IMR-90 (cell line): Measurements from ENCODE around the gene GABBR2. TPM values are rescaled to one million over a fixed set of nuclear protein-coding genes. Genes with fewer than 3 reads are reported as not detected.

Experiments used
- ATAC-seq: fragments of 200-7000 bp; cut with Tn5 transposase; 2 replicates; pipeline ENCODE4 v1.9.1; 2020; ENCODE audit warnings: low read depth, mild to moderate bottlenecking, moderate library complexity
- BruUV-seq: library from RNA; stranded (reverse); fragments of 400-500 nt; replicated peaks from 2 replicates; lab custom pipeline; 2021; lab: Mats Ljungman, UMichigan
- CTCF ChIA-PET: fragments of 300-600 bp; formaldehyde crosslinking; extraction: SDS; loops from one replicate; lab custom pipeline; 2021; ENCODE audit warnings: antibody characterized with exemption; lab: Yijun Ruan, JAX
- POLR2A ChIA-PET: fragments of 300-600 bp; sonication (Branson Sonifier 250); formaldehyde crosslinking; loops from one replicate; lab custom pipeline; 2022; ENCODE audit warnings: antibody characterized with exemption; ENCODE audit not compliant: unreplicated experiment; lab: Charles Lee
- DNase-seq: peaks from one replicate; pipeline ENCODE4 v3.0.0; 2013
- H2AFZ ChIP-seq: replicated peaks from 2 replicates; pipeline ENCODE3; 2013; ENCODE audit warnings: low read length, mild to moderate bottlenecking; ENCODE audit not compliant: poor library complexity
- H2AK5ac ChIP-seq: 2 replicates; pipeline ENCODE4 v1.6.1; 2013; ENCODE audit warnings: low read depth, low read length, inconsistent platforms
- H2AK9ac ChIP-seq: replicated peaks from 2 replicates; pipeline ENCODE3; 2013; ENCODE audit warnings: mild to moderate bottlenecking, low read depth, low read length, moderate library complexity; ENCODE audit not compliant: poor library complexity
- H2BK120ac ChIP-seq: 2 replicates; pipeline ENCODE4 v1.6.1; 2013; ENCODE audit warnings: low read depth, low read length, inconsistent platforms
- H2BK15ac ChIP-seq: 3 replicates; pipeline ENCODE4 v1.6.1; 2013; ENCODE audit warnings: low read depth, low read length, inconsistent platforms
- H2BK20ac ChIP-seq: 2 replicates; pipeline ENCODE4 v1.6.1; 2013; ENCODE audit warnings: low read depth, mild to moderate bottlenecking, inconsistent platforms, low read length, moderate library complexity
- H2BK5ac ChIP-seq: 2 replicates; pipeline ENCODE4 v1.6.1; 2013; ENCODE audit warnings: mild to moderate bottlenecking, low read depth, low read length, inconsistent platforms; ENCODE audit not compliant: poor library complexity, severe bottlenecking
- H3K14ac ChIP-seq: replicated peaks from 2 replicates; pipeline ENCODE4 v1.6.1; 2013; ENCODE audit warnings: low read depth, low read length, inconsistent platforms
- H3K18ac ChIP-seq: 2 replicates; pipeline ENCODE4 v1.6.1; 2013; ENCODE audit warnings: low read depth, low read length, control low read depth
- H3K23ac ChIP-seq: 2 replicates; pipeline ENCODE4 v1.6.1; 2013; ENCODE audit warnings: low read depth, low read length, inconsistent platforms
- H3K27ac ChIP-seq: 2 replicates; pipeline ENCODE4 v1.5.1; 2013; ENCODE audit warnings: mild to moderate bottlenecking, control low read depth, low read length; ENCODE audit not compliant: insufficient read depth
- H3K27me3 ChIP-seq: 2 replicates; pipeline ENCODE4 v1.6.1; 2013; ENCODE audit warnings: low read length; ENCODE audit not compliant: control insufficient read depth, insufficient read depth
- H3K36me3 ChIP-seq: 2 replicates; pipeline ENCODE4 v1.6.1; 2013; ENCODE audit warnings: low read length, mixed read lengths; ENCODE audit not compliant: control insufficient read depth, insufficient read depth
- H3K4ac ChIP-seq: 2 replicates; pipeline ENCODE4 v1.6.1; 2013; ENCODE audit warnings: low read depth, low read length, inconsistent platforms
- H3K4me1 ChIP-seq: 2 replicates; pipeline ENCODE4 v1.6.1; 2013; ENCODE audit warnings: low read length, mixed read lengths; ENCODE audit not compliant: control insufficient read depth, insufficient read depth
- H3K4me2 ChIP-seq: 2 replicates; pipeline ENCODE4 v1.6.1; 2013; ENCODE audit warnings: low read depth, mild to moderate bottlenecking, control low read depth, low read length, moderate library complexity
- H3K4me3 ChIP-seq: 2 replicates; pipeline ENCODE4 v1.5.1; 2013; ENCODE audit warnings: low read depth, mild to moderate bottlenecking, control low read depth, low read length, moderate library complexity; ENCODE audit not compliant: insufficient read depth
- H3K56ac ChIP-seq: 2 replicates; pipeline ENCODE4 v1.6.1; 2013; ENCODE audit warnings: low read length, inconsistent platforms; ENCODE audit not compliant: insufficient read depth; ENCODE audit errors: extremely low read depth
- H3K79me1 ChIP-seq, 2 experiments: 2 replicates each; pipeline ENCODE4 v1.6.1; 2013; ENCODE audit warnings: low read length in 2 of 2, inconsistent platforms in 1 of 2, low read depth in 1 of 2
- H3K9ac ChIP-seq: 2 replicates; pipeline ENCODE4 v1.6.1; 2013; ENCODE audit warnings: low read depth, low read length, control low read depth
- H3K9me1 ChIP-seq: 2 replicates; pipeline ENCODE4 v1.6.1; 2013; ENCODE audit warnings: low read length, inconsistent platforms; ENCODE audit not compliant: insufficient read depth
- H3K9me3 ChIP-seq: 2 replicates; pipeline ENCODE4 v1.6.1; 2013; ENCODE audit warnings: low read length; ENCODE audit not compliant: control insufficient read depth, insufficient read depth
- H4K20me1 ChIP-seq: 2 replicates; pipeline ENCODE4 v1.6.1; 2013; ENCODE audit warnings: low read length, inconsistent platforms; ENCODE audit not compliant: insufficient read depth
- H4K5ac ChIP-seq: 2 replicates; pipeline ENCODE4 v1.6.1; 2013; ENCODE audit warnings: mild to moderate bottlenecking, low read depth, low read length, control low read depth
- H4K8ac ChIP-seq, 2 experiments: 2 replicates each; pipeline ENCODE4 v1.6.1; 2013; ENCODE audit warnings: low read depth in 2 of 2, low read length in 2 of 2, control low read depth in 1 of 2, inconsistent platforms in 1 of 2
- H4K91ac ChIP-seq: 2 replicates; pipeline ENCODE4 v1.6.1; 2013; ENCODE audit warnings: low read depth, low read length, inconsistent platforms; ENCODE audit not compliant: insufficient read depth
- CEBPB ChIP-seq: IDR thresholded peaks from 2 replicates; pipeline ENCODE4 v1.6.1; 2012; ENCODE audit warnings: low read depth, low read length, improper control_type of control experiment
- FOS ChIP-seq: fragments of 150-350 bp; IDR thresholded peaks from 2 replicates; pipeline ENCODE4 v1.6.1; 2016; ENCODE audit warnings: low read depth, low read length
- WGBS, 2 experiments: methylation state at CpG; one replicate each; pipeline versions ENCODE4 v1.1.5 to v1.1.7; 2013; ENCODE audit warnings: missing lambda C conversion rate in 2 of 2; ENCODE audit not compliant: insufficient read length in 1 of 2; ENCODE audit errors: extremely low coverage in 2 of 2; 5-methylcytosine and 5-hydroxymethylcytosine counted together
- dilution Hi-C: fragments of 300-500 bp; cut with HindIII; formaldehyde crosslinking; loops from one replicate; pipeline ENCODE4 v1.14.3; 2018; ENCODE audit warnings: low sequenced_read_pairs; ENCODE audit not compliant: unreplicated experiment
- in situ Hi-C: fragments of 300-500 bp; cut with MboI; formaldehyde crosslinking; loops from 3 replicates; pipeline ENCODE4 v1.14.3; 2019; ENCODE audit warnings: low sequenced_read_pairs, inconsistent platforms, mixed read lengths
- intact Hi-C: fragments of 100-400 bp; cut with micrococcal nuclease; formaldehyde crosslinking; loops from 2 replicates; pipeline ENCODE4 v1.10.0; 2022
- polyA plus RNA-seq, 3 experiments: library from polyadenylated mRNA; depleted of rRNA; stranded (reverse); fragments of >200 nt; gene quantifications; 2 replicates each; pipeline ENCODE4 v1.2.3, GENCODE V29; 2012; ENCODE audit warnings: low replicate concordance in 1 of 3
- total RNA-seq: library from RNA; depleted of rRNA; stranded (reverse); fragments of >200 nt; gene quantifications from 2 replicates; pipeline ENCODE4 v1.2.3, GENCODE V29; 2012
- TF ChIP-seq, protein P1 (sequence below): conservative IDR thresholded peaks from 2 replicates; pipeline ENCODE4 v1.5.1; 2012; ENCODE audit warnings: mild to moderate bottlenecking, low read depth, low read length, improper control_type of control experiment

The GABBR2 gene
- total and polyA plus RNA-seq, 2 of the 4 experiments (the other 2 are of a cell fraction), result 14.2 to 20.3 TPM

DNA sequence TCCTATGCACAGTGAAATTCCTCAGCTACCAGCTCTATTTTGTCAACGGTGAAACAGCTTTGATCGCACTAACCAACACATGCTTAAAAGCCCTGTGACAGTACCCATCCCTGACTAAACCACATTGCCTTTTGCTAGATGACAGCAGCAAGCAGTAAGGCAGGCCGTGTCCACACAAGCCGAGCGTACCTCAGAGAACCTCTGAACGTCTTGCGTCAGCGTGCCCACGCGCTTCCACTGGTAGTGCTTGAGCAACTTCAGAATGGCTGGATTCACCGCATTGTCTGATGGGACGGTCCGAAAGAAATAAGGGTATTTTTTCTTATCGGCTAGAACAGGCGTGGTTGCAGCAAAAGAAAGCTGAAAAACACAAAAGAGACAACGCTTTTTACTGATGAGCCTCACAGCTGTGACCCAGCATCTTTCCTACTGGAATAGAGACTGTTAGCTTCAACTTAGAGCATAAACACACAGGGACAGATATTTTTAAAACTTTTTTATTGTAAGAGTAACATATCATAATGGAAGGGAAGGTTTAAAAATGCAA is 167.0 kb downstream of the GABBR2 start:
- POLR2A ChIA-PET, result no interaction called here
- Histone ChIP-seq H2BK5ac (no peak overlapping the region), H3K18ac (no peak overlapping the region), H2AK5ac (no peak overlapping the region), H3K9me3 (no peaks in the 10 kb centered on the region), H3K4me3 (no peak overlapping the region), H3K79me1 (peaks cover 0 to 17% of the 10 kb centered on the region in 2 experiments; a peak in 3 of 4 replicates), H3K4ac (no peak overlapping the region), H4K91ac (no peak overlapping the region), H3K9ac (no peak overlapping the region), H2BK20ac (no peak overlapping the region), H4K20me1 (no peaks in the 10 kb centered on the region), H3K56ac (no peak overlapping the region), H4K5ac (no peak overlapping the region), H3K9me1 (no peaks in the 10 kb centered on the region; the same call in 1 of the 2 replicates), H2BK120ac (no peak overlapping the region), H2BK15ac (no peak overlapping the region), H3K4me1 (peaks cover 6% of the 10 kb centered on the region; the same call in 1 of the 2 replicates), H3K4me2 (no peak overlapping the region), H3K27ac (no peak overlapping the region), H2AK9ac (no peak overlapping the region), H3K27me3 (no peaks in the 10 kb centered on the region), H4K8ac (no peak overlapping the region), H3K36me3 (peaks cover 3% of the 10 kb centered on the region; the same call in 1 of the 2 replicates), H3K14ac (no peak overlapping the region), H2AFZ (no peak overlapping the region), H3K23ac (no peak overlapping the region)
- in situ Hi-C loops, result no loop called here
- intact Hi-C loops, result no loop called here
- BruUV-seq, result no TSS peak
- DNase-seq, result no peak
- 89% methylated on average over 14 of the region's 16 CpGs; no CpG with 5 or more reads in 1 of the 2 experiments for WGBS, 2 experiments
- TF ChIP-seq FOS, result no peak
- TF ChIP-seq, protein P1, sequence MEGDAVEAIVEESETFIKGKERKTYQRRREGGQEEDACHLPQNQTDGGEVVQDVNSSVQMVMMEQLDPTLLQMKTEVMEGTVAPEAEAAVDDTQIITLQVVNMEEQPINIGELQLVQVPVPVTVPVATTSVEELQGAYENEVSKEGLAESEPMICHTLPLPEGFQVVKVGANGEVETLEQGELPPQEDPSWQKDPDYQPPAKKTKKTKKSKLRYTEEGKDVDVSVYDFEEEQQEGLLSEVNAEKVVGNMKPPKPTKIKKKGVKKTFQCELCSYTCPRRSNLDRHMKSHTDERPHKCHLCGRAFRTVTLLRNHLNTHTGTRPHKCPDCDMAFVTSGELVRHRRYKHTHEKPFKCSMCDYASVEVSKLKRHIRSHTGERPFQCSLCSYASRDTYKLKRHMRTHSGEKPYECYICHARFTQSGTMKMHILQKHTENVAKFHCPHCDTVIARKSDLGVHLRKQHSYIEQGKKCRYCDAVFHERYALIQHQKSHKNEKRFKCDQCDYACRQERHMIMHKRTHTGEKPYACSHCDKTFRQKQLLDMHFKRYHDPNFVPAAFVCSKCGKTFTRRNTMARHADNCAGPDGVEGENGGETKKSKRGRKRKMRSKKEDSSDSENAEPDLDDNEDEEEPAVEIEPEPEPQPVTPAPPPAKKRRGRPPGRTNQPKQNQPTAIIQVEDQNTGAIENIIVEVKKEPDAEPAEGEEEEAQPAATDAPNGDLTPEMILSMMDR, result no peak
- TF ChIP-seq CEBPB, result no peak
- dilution Hi-C loops, result no loop called here
- CTCF ChIA-PET, result no interaction called here
- no peak for ATAC-seq
